Neural progenitor cell (in vitro differentiated cells): ENCODE results near the gene KIF12. TPM values are rescaled to one million over a fixed set of nuclear protein-coding genes. Genes with fewer than 3 reads are reported as not detected.

Experiments
- DNase-seq: peaks from one replicate; pipeline ENCODE4 v3.0.0-alpha.2; 2016; ENCODE audit warnings: low spot score
- H2AFZ ChIP-seq: fragments of 200-600 bp; sonication (generic); replicated peaks from 2 replicates; pipeline ENCODE4 v1.6.1; 2016; ENCODE audit warnings: antibody characterized with exemption
- H3F3A ChIP-seq: fragments of 200-600 bp; sonication (generic); 2 replicates; pipeline ENCODE4 v1.6.1; 2016; ENCODE audit warnings: antibody characterized with exemption, low read depth
- H3K27ac ChIP-seq: fragments of 200-600 bp; sonication (generic); 2 replicates; pipeline ENCODE4 v1.5.1; 2016; ENCODE audit warnings: mild to moderate bottlenecking
- H3K27me3 ChIP-seq: fragments of 200-600 bp; sonication (generic); 2 replicates; pipeline ENCODE4 v1.6.1; 2016; ENCODE audit warnings: mild to moderate bottlenecking, moderate library complexity
- H3K36me3 ChIP-seq: fragments of 200-600 bp; sonication (generic); 2 replicates; pipeline ENCODE4 v1.5.1; 2016
- H3K4me1 ChIP-seq: fragments of 200-600 bp; sonication (generic); 2 replicates; pipeline ENCODE4 v1.6.1; 2016; ENCODE audit warnings: mixed run types
- H3K4me2 ChIP-seq: fragments of 200-600 bp; sonication (generic); 2 replicates; pipeline ENCODE4 v1.6.1; 2016
- H3K4me3 ChIP-seq: fragments of 200-600 bp; sonication (generic); 2 replicates; pipeline ENCODE4 v1.5.1; 2016
- H3K79me2 ChIP-seq: fragments of 200-600 bp; sonication (generic); 2 replicates; pipeline ENCODE4 v1.6.1; 2016; ENCODE audit warnings: low read depth
- H3K9ac ChIP-seq: fragments of 200-600 bp; sonication (generic); 2 replicates; pipeline ENCODE4 v1.6.1; 2016
- H3K9me3 ChIP-seq: fragments of 200-600 bp; sonication (generic); 2 replicates; pipeline ENCODE4 v1.5.1; 2016; ENCODE audit warnings: low read depth
- H4K20me1 ChIP-seq: fragments of 200-600 bp; sonication (generic); 2 replicates; pipeline ENCODE4 v1.6.1; 2016; ENCODE audit warnings: low read depth
- H3K27ac Mint-ChIP-seq: 3 replicates; pipeline ENCODE4 v1.8.0; 2021; ENCODE audit warnings: mixed read lengths
- H3K27me3 Mint-ChIP-seq: 2 replicates; pipeline ENCODE4 v1.8.0; 2022; ENCODE audit warnings: low read depth, mild to moderate bottlenecking, inconsistent platforms, moderate library complexity, mixed read lengths; ENCODE audit not compliant: insufficient read depth
- H3K36me3 Mint-ChIP-seq: 3 replicates; pipeline ENCODE4 v1.8.0; 2021; ENCODE audit warnings: mixed read lengths
- H3K4me1 Mint-ChIP-seq: 3 replicates; pipeline ENCODE4 v1.8.0; 2021; ENCODE audit warnings: mixed read lengths
- H3K4me3 Mint-ChIP-seq: 3 replicates; pipeline ENCODE4 v1.8.0; 2021; ENCODE audit warnings: mild to moderate bottlenecking, moderate library complexity, mixed read lengths
- H3K9me3 Mint-ChIP-seq: 3 replicates; pipeline ENCODE4 v1.8.0; 2020; ENCODE audit warnings: mixed read lengths
- EZH2 ChIP-seq: fragments of 200-600 bp; sonication (generic); IDR thresholded peaks from 2 replicates; pipeline ENCODE4 v1.6.1; 2017; ENCODE audit warnings: antibody characterized with exemption, mild to moderate bottlenecking, moderate library complexity
- EZH2phosphoT487 ChIP-seq: fragments of 200-600 bp; sonication (generic); IDR thresholded peaks from 2 replicates; pipeline ENCODE4 v1.6.1; 2017; ENCODE audit warnings: antibody characterized with exemption
- total RNA-seq: library from RNA; depleted of rRNA; stranded (reverse); fragments of >200 nt; gene quantifications from 2 replicates; pipeline ENCODE4 v1.2.3, GENCODE V29; 2015; ENCODE audit warnings: low replicate concordance
- TF ChIP-seq, protein P1 (sequence below): fragments of 200-600 bp; sonication (generic); IDR thresholded peaks from 2 replicates; pipeline ENCODE4 v1.5.1; 2017; ENCODE audit warnings: antibody characterized with exemption, mild to moderate bottlenecking

The KIF12 gene
- total RNA-seq, 1 donor from 2014 or later = 0.56 TPM

DNA sequence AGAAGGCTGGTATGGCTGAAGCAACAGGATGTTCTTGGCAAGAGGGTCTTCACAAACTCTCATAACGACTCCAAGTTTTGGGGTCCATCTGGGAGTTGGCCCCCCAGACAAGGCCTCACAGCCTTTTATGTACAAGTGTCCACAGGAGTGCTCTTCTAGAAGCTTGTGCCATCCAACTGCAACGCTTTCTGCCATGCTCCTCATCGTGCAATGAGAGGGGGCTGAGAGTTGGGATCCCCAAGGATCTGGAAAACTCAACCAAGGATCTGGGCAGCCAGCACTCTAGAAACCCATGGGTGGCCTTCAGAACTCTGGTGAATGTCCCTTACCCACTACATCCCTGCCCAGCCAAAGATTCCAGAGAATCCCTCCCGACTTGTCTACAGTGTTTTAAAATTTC is 12.5 kb downstream of the KIF12 start:
- Histone ChIP-seq H4K20me1 (no peaks in the 10 kb centered on the region), H3K9me3 (no peaks in the 10 kb centered on the region), H3K79me2 (no peaks in the 10 kb centered on the region), H3F3A (no peaks in the 10 kb centered on the region), H3K36me3 (no peaks in the 10 kb centered on the region), H3K4me3 (no peak overlapping the region), H2AFZ (no peak overlapping the region), H3K27me3 (no peaks in the 10 kb centered on the region), H3K9ac (no peak overlapping the region), H3K4me2 (no peak overlapping the region), H3K4me1 (no peaks in the 10 kb centered on the region), H3K27ac (no peak overlapping the region)
- H3K27me3 Mint-ChIP-seq = peaks cover 5% of the 10 kb centered on the region
- peaks cover 4% of the 10 kb centered on the region for H3K4me1 Mint-ChIP-seq
- DNase-seq = no peak
- no peak overlapping the region for H3K27ac Mint-ChIP-seq
- H3K9me3 Mint-ChIP-seq = peaks cover 3% of the 10 kb centered on the region
- TF ChIP-seq EZH2 (no peak), EZH2phosphoT487 (no peak)
- TF ChIP-seq, protein P1, sequence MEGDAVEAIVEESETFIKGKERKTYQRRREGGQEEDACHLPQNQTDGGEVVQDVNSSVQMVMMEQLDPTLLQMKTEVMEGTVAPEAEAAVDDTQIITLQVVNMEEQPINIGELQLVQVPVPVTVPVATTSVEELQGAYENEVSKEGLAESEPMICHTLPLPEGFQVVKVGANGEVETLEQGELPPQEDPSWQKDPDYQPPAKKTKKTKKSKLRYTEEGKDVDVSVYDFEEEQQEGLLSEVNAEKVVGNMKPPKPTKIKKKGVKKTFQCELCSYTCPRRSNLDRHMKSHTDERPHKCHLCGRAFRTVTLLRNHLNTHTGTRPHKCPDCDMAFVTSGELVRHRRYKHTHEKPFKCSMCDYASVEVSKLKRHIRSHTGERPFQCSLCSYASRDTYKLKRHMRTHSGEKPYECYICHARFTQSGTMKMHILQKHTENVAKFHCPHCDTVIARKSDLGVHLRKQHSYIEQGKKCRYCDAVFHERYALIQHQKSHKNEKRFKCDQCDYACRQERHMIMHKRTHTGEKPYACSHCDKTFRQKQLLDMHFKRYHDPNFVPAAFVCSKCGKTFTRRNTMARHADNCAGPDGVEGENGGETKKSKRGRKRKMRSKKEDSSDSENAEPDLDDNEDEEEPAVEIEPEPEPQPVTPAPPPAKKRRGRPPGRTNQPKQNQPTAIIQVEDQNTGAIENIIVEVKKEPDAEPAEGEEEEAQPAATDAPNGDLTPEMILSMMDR = no peak
- H3K4me3 Mint-ChIP-seq = no peak overlapping the region
- H3K36me3 Mint-ChIP-seq = no peaks in the 10 kb centered on the region

DNA sequence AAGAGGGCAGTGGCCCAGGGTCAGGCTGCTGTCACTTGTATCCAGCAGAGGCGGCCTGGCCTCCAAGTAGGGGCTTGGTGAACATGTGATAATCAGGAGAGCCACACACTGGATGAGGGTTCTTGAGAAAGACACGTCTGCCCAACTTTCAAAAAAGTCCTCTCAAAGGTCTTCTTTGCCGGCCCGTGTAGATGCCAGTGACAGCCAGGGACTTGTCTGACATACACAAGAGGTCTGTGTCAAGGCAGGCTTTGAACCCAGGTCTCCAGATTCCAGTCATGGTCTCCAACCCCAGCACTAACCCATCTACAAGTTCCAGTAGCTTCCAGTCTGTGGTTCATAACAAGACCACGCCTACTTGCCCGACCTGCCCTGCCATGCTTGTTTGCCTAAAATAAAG is 13.1 kb downstream of the KIF12 start:
- DNase-seq = no peak
- Histone ChIP-seq H4K20me1 (no peaks in the 10 kb centered on the region), H3K79me2 (no peaks in the 10 kb centered on the region), H3F3A (no peaks in the 10 kb centered on the region), H3K9me3 (no peaks in the 10 kb centered on the region), H3K27me3 (no peaks in the 10 kb centered on the region), H3K9ac (no peak overlapping the region), H2AFZ (no peak overlapping the region), H3K36me3 (no peaks in the 10 kb centered on the region), H3K4me1 (no peaks in the 10 kb centered on the region), H3K4me2 (no peak overlapping the region), H3K4me3 (no peak overlapping the region), H3K27ac (no peak overlapping the region)
- Mint-ChIP-seq H3K27me3 (peaks cover 5% of the 10 kb centered on the region), H3K9me3 (peaks cover 3% of the 10 kb centered on the region), H3K4me3 (no peak overlapping the region), H3K4me1 (peaks cover 4% of the 10 kb centered on the region), H3K36me3 (no peaks in the 10 kb centered on the region), H3K27ac (no peak overlapping the region)
- TF ChIP-seq, protein P1 = no peak
- TF ChIP-seq EZH2phosphoT487 = no peak
- TF ChIP-seq EZH2 = no peak

DNA sequence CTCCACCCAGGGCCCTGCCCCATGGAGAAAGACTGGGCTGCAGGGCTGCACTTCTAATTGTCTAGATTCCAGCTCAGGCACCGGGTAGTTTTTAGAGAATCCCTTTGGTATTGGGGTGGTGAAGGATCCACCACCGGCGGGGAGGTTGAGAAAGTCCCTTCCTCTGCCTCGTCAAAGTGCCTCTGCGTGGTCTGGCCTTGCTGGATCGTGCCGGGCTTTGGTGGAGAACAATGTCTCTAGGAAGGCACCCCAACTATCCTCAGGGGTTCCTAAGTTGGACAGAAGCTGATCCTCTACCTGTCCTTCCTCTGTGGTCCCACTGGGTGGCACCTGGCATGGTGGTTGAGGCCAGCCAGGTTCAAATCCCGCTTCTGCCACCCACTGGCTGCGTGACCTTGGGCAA is 13.7 kb downstream of the KIF12 start:
- H3K4me2 ChIP-seq = no peak overlapping the region
- Mint-ChIP-seq H3K27me3 (peaks cover 7% of the 10 kb centered on the region), H3K27ac (no peak overlapping the region), H3K9me3 (peaks cover 3% of the 10 kb centered on the region), H3K36me3 (no peaks in the 10 kb centered on the region), H3K4me3 (no peak overlapping the region), H3K4me1 (peaks cover 4% of the 10 kb centered on the region)
- H3K4me3 ChIP-seq = no peak overlapping the region
- no peaks in the 10 kb centered on the region for H3F3A ChIP-seq
- H3K36me3 ChIP-seq = no peaks in the 10 kb centered on the region
- H3K9ac ChIP-seq = no peak overlapping the region
- no peaks in the 10 kb centered on the region for H3K79me2 ChIP-seq
- H3K27me3 ChIP-seq = no peaks in the 10 kb centered on the region
- H3K9me3 ChIP-seq = no peaks in the 10 kb centered on the region
- H2AFZ ChIP-seq = no peak overlapping the region
- no peak overlapping the region for H3K27ac ChIP-seq
- no peaks in the 10 kb centered on the region for H3K4me1 ChIP-seq
- no peaks in the 10 kb centered on the region for H4K20me1 ChIP-seq
- no peak for DNase-seq
- TF ChIP-seq, protein P1 = no peak
- TF ChIP-seq EZH2phosphoT487 (no peak), EZH2 (no peak)
